Activated T-cell treated with anti-CD3 and anti-CD28 coated beads, Interleukin-2, amount 50 U/mL, for 72 hours (primary cell): ENCODE data around the gene FCMR. TPM values are rescaled to one million over a fixed set of nuclear protein-coding genes. Genes with fewer than 3 reads are reported as not detected.

Experiments
- ATAC-seq, 2 donors: fragments of 150-1000 bp; cut with Tn5 transposase; replicated peaks in 1 of 2; 2 replicates each; pipeline ENCODE4 v1.10.0; 2021; ENCODE audit warnings: moderate library complexity in 2 of 2, mild to moderate bottlenecking in 1 of 2
- DNase-seq, 2 donors: peaks; one replicate each; pipeline ENCODE4 v3.0.0; 2021 to 2022; ENCODE audit warnings: mixed read lengths in 1 of 2
- H3K27ac Mint-ChIP-seq: one replicate; pipeline ENCODE4 v1.8.0; 2022; ENCODE audit warnings: mild to moderate bottlenecking, moderate library complexity, mixed read lengths
- H3K27me3 Mint-ChIP-seq: one replicate; pipeline ENCODE4 v1.8.0; 2022; ENCODE audit warnings: low read depth, mixed read lengths
- H3K36me3 Mint-ChIP-seq, 2 donors: one replicate each; pipeline ENCODE4 v1.8.0; 2022; ENCODE audit warnings: mixed read lengths in 2 of 2, mild to moderate bottlenecking in 1 of 2; ENCODE audit not compliant: insufficient read depth in 2 of 2
- H3K4me1 Mint-ChIP-seq: one replicate; pipeline ENCODE4 v1.8.0; 2022; ENCODE audit warnings: low read depth, mixed read lengths
- H3K4me3 Mint-ChIP-seq, 2 donors: one replicate each; pipeline ENCODE4 v1.8.0; 2022; ENCODE audit warnings: mild to moderate bottlenecking in 2 of 2, mixed read lengths in 2 of 2, moderate library complexity in 2 of 2
- H3K9me3 Mint-ChIP-seq, 2 donors: one replicate each; pipeline ENCODE4 v1.8.0; 2022; ENCODE audit warnings: mixed read lengths in 2 of 2
- total RNA-seq, 2 donors: library from RNA; stranded (reverse); gene quantifications; one replicate each; pipeline ENCODE4 v1.2.3, GENCODE V29; 2022

The FCMR gene
- total RNA-seq, 2 donors from 2014 or later: 47.3 to 50.3 TPM

- Mint-ChIP-seq H3K27ac (no peak overlapping the region), H3K4me1 (peaks cover 11% of the 10 kb centered on the region), H3K36me3 (peaks cover 2 to 5% of the 10 kb centered on the region in 2 donors), H3K4me3 (no peak overlapping the region), H3K9me3 (peaks cover 0 to 2% of the 10 kb centered on the region in 2 donors), H3K27me3 (peaks cover 6% of the 10 kb centered on the region)
- DNase-seq (no peak), ATAC-seq (no peak)
Measured at GRCh38 chr1:206883876-206884275, 37.9 kb downstream of the FCMR start.

- H3K27ac Mint-ChIP-seq: no peak overlapping the region
- peaks cover 5% of the 10 kb centered on the region for H3K4me1 Mint-ChIP-seq
- no peak for ATAC-seq
- H3K9me3 Mint-ChIP-seq: peaks cover 2 to 4% of the 10 kb centered on the region in 2 donors
- H3K36me3 Mint-ChIP-seq: peaks cover 7 to 11% of the 10 kb centered on the region in 2 donors
- no peak overlapping the region for H3K4me3 Mint-ChIP-seq
- peaks cover 6% of the 10 kb centered on the region for H3K27me3 Mint-ChIP-seq
- DNase-seq: no peak
Measured at GRCh38 chr1:206883160-206883559, 38.6 kb downstream of the FCMR start.

- Mint-ChIP-seq H3K27ac (no peak overlapping the region), H3K9me3 (peaks cover 2 to 5% of the 10 kb centered on the region in 2 donors), H3K4me3 (no peak overlapping the region), H3K27me3 (peaks cover 6% of the 10 kb centered on the region), H3K4me1 (peaks cover 1% of the 10 kb centered on the region), H3K36me3 (peaks cover 8 to 12% of the 10 kb centered on the region in 2 donors)
- ATAC-seq: no peak
- no peak for DNase-seq
Measured at GRCh38 chr1:206882555-206882954, 39.2 kb downstream of the FCMR start.

GRCh38 chr1:206880314-206880713 is 41.4 kb downstream of the FCMR start:
- ATAC-seq: peak; percentile 65 to 89
- no peaks in the 10 kb centered on the region for H3K4me1 Mint-ChIP-seq
- H3K27me3 Mint-ChIP-seq: peaks cover 6% of the 10 kb centered on the region
- H3K4me3 Mint-ChIP-seq: no peak overlapping the region
- no peak overlapping the region for H3K27ac Mint-ChIP-seq
- peaks cover 12 to 18% of the 10 kb centered on the region in 2 donors for H3K36me3 Mint-ChIP-seq
- DNase-seq: no peak
- H3K9me3 Mint-ChIP-seq: peaks cover 7 to 17% of the 10 kb centered on the region in 2 donors

GRCh38 chr1:206878456-206878855 is 43.3 kb downstream of the FCMR start:
- Mint-ChIP-seq H3K9me3 (peaks cover 7 to 17% of the 10 kb centered on the region in 2 donors), H3K36me3 (peaks cover 12 to 18% of the 10 kb centered on the region in 2 donors), H3K4me3 (no peak overlapping the region), H3K4me1 (no peaks in the 10 kb centered on the region), H3K27me3 (no peaks in the 10 kb centered on the region), H3K27ac (no peak overlapping the region)
- no peak for DNase-seq
- no peak for ATAC-seq

- ATAC-seq (no peak), DNase-seq (no peak)
- Mint-ChIP-seq H3K36me3 (peaks cover 14 to 20% of the 10 kb centered on the region in 2 donors), H3K4me1 (no peaks in the 10 kb centered on the region), H3K27me3 (no peaks in the 10 kb centered on the region), H3K9me3 (peaks cover 7 to 21% of the 10 kb centered on the region in 2 donors), H3K27ac (no peak overlapping the region), H3K4me3 (no peak overlapping the region)
Measured at GRCh38 chr1:206875752-206876377, 45.9 kb downstream of the FCMR start.

- Mint-ChIP-seq H3K36me3 (peaks cover 12 to 14% of the 10 kb centered on the region in 2 donors), H3K9me3 (peaks cover 4 to 21% of the 10 kb centered on the region in 2 donors), H3K27ac (no peak overlapping the region), H3K27me3 (no peaks in the 10 kb centered on the region), H3K4me3 (no peak overlapping the region), H3K4me1 (no peaks in the 10 kb centered on the region)
- ATAC-seq: no peak
- no peak for DNase-seq
Measured at GRCh38 chr1:206873603-206874188, 48.0 kb downstream of the FCMR start.

GRCh38 chr1:206872139-206872538 is 49.6 kb downstream of the FCMR start:
- DNase-seq (no peak), ATAC-seq (no peak)
- H3K27ac Mint-ChIP-seq: no peak overlapping the region
- H3K36me3 Mint-ChIP-seq: peaks cover 4 to 5% of the 10 kb centered on the region in 2 donors
- H3K4me3 Mint-ChIP-seq: no peak overlapping the region
- H3K4me1 Mint-ChIP-seq: peaks cover 8% of the 10 kb centered on the region
- peaks cover 9% of the 10 kb centered on the region for H3K27me3 Mint-ChIP-seq
- H3K9me3 Mint-ChIP-seq: peaks cover 4 to 14% of the 10 kb centered on the region in 2 donors

GRCh38 chr1:206868264-206868663 is 53.5 kb downstream of the FCMR start:
- Mint-ChIP-seq H3K4me1 (peaks cover 32% of the 10 kb centered on the region), H3K27me3 (peaks cover 9% of the 10 kb centered on the region), H3K27ac (no peak overlapping the region), H3K4me3 (no peak overlapping the region), H3K36me3 (peaks cover 2% of the 10 kb centered on the region in 2 donors), H3K9me3 (peaks cover 0 to 3% of the 10 kb centered on the region in 2 donors)
- ATAC-seq (no peak), DNase-seq (no peak)

GRCh38 chr1:206867716-206868115 is 54.0 kb downstream of the FCMR start:
- H3K4me3 Mint-ChIP-seq: no peak overlapping the region
- no peak for DNase-seq
- ATAC-seq: no peak
- peaks cover 0 to 2% of the 10 kb centered on the region in 2 donors for H3K9me3 Mint-ChIP-seq
- no peak overlapping the region for H3K27ac Mint-ChIP-seq
- H3K27me3 Mint-ChIP-seq: peaks cover 9% of the 10 kb centered on the region
- H3K36me3 Mint-ChIP-seq: no peaks in the 10 kb centered on the region
- H3K4me1 Mint-ChIP-seq: peaks cover 32% of the 10 kb centered on the region

- DNase-seq: no peak
Measured at GRCh38 chr1:206867239-206867638, 54.5 kb downstream of the FCMR start.

GRCh38 chr1:206866062-206866461 is 55.7 kb downstream of the FCMR start:
- DNase-seq: no peak
- H3K27me3 Mint-ChIP-seq: peaks cover 15% of the 10 kb centered on the region
- H3K9me3 Mint-ChIP-seq: no peaks in the 10 kb centered on the region
- H3K36me3 Mint-ChIP-seq: no peaks in the 10 kb centered on the region
- peaks cover 32% of the 10 kb centered on the region for H3K4me1 Mint-ChIP-seq
- H3K4me3 Mint-ChIP-seq: no peak overlapping the region
- H3K27ac Mint-ChIP-seq: no peak overlapping the region
- ATAC-seq: peak in 1 of 2 donors; percentile 20

More at GRCh38 chr1:206867239-206867638, 54.5 kb downstream of the FCMR start:
- H3K4me1 Mint-ChIP-seq: peaks cover 32% of the 10 kb centered on the region
- H3K9me3 Mint-ChIP-seq: peaks cover 0 to 1% of the 10 kb centered on the region in 2 donors
- no peak overlapping the region for H3K4me3 Mint-ChIP-seq
- no peak overlapping the region for H3K27ac Mint-ChIP-seq
- ATAC-seq: peak in 1 of 2 donors; percentile 32
- H3K36me3 Mint-ChIP-seq: no peaks in the 10 kb centered on the region
- peaks cover 9% of the 10 kb centered on the region for H3K27me3 Mint-ChIP-seq

- Mint-ChIP-seq H3K4me1 (peaks cover 32% of the 10 kb centered on the region), H3K27me3 (peaks cover 17% of the 10 kb centered on the region), H3K27ac (no peak within 1 kb of the TSS), H3K36me3 (no peaks in the 10 kb centered on the region), H3K9me3 (no peaks in the 10 kb centered on the region), H3K4me3 (no peak within 1 kb of the TSS)
- DNase-seq: peak; percentile 87 to 90
- peak; percentile 82 to 88 for ATAC-seq
Measured at GRCh38 chr1:206864939-206865671, 56.6 kb downstream of the FCMR start, which contains the start of gene IL20. IL20 (plus strand) TSS chr1:206865623; CDS start chr1:206865853, 230 bp downstream.
